ENCODE measurements around the gene GLI1. TPM values are rescaled to one million over a fixed set of nuclear protein-coding genes. Genes with fewer than 3 reads are reported as not detected.
"Not testable (repeated sequence)": the region's sequence is repeated elsewhere in the genome, so short reads cannot be mapped to it uniquely, and the experiment has no call there.

GLI1 gene
- total RNA-seq, 1 donor from 2014 or later, result 0.17 TPM

DNA sequence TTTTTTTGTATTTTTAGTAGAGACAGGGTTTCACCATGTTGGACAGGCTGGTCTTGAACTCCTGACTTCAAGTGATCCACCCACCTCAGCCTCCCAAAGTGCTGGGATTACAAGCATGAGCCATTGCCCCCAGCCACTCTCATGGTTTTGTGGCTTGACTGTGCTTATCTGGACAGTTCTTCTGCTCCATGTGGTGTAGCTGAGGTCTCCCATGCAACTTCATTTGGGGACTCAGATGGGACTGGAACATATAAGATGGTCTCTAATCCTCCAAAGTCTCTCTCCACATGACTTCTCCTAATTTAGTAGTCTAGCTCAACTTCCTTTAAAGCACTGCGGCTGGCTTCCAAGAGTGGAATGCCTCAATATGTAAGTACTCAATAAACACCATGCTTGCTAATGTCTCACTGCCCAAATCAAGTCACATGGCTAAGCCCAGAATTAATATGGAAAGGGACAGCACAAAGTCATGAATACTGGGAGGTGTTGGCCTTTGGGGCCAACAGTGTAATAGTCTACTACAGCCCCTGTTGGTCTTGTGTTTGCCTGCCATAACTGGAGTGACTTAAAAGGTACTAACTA is 17.6 kb upstream of the GLI1 start:
- DNase-seq, result no peak

DNA sequence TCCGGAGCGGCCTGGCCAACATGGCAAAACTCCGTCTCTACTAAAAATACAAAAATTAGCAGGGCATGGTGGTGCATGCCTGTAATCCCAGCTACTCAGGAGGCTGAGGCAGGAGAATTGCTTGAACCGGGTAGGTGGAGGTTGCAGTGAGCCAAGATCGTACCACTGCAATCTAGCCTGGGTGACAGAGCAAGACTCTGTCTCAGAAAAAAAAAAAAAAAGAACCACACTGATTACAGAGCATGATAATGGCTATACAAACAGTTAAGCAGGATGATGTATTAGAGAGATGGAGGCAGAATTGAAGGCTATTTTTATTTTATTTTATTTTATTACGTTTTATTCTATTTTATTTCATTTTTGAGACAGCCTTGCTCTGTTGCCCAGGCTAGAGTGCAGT is 15.2 kb upstream of the GLI1 start:
- not testable (repeated sequence) for DNase-seq

DNA sequence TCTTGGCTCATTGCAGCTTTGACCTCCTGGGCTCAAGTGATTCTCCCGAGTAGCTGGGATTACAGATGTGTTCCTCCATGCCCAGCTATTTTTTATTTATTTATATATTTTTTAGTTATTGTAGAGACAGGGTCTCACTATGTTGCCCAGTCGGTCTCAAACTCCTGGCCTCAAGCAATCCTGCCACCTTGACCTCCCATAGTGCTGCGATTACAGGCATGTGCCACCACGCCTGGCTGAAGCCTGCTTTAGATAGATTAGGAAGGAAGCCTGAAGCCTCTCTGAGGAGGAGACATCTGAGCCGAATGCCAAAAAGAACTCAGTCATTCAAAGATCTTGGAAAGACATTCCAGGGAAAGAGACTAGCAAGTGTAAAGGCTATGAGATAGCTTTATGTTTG is 14.8 kb upstream of the GLI1 start:
- DNase-seq, result no peak

DNA sequence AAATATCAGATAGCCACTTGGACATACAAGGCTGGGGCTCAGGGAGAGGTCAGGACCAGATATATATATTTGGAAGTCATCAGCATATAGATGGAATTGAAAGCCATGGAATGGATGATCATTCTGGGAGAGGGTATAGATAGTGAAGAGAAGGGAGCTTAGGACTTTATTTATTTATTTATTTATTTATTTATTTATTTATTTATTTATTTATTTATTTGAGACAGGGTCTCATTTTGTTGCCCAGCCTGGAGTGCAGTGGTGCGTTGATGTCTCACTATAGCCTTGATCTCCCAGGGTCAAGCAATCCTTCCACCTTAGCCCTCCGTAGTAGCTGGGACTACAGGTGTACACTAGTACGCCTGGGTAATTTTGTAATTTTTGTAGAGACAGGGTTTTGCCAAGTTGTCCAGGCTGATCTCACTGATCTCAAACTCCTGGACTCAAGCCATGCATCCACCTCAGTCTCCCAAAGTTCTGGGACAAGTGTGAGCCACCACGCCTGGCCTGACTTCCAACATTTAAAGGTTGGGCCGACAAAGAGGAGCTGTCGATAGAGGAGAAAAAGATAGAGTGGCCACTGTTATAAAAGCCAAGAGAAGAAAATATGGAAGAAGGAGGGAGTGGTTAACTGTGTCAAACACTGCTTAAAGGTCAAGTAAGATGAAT is 13.2 kb upstream of the GLI1 start:
- DNase-seq, result no peak

DNA sequence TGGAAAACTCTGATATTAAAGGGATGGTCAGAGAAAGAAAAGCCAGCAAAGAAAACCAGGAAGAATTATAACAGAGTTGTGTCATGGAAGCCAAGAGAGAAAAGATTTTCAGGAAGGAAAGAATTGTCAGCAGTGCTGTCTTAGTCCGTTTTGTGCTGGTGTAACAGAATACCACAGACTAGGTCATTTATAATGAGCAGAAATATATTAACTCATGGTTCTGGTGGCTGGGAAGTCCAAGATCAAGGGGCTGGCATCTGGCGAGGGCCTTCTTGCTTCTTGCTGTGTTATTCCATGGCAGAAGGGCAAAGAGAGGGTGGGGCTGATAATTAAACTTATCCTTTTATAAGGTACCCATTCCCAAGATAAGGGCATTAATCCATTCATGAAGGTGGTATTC is 10.9 kb upstream of the GLI1 start:
- no peak for DNase-seq

DNA sequence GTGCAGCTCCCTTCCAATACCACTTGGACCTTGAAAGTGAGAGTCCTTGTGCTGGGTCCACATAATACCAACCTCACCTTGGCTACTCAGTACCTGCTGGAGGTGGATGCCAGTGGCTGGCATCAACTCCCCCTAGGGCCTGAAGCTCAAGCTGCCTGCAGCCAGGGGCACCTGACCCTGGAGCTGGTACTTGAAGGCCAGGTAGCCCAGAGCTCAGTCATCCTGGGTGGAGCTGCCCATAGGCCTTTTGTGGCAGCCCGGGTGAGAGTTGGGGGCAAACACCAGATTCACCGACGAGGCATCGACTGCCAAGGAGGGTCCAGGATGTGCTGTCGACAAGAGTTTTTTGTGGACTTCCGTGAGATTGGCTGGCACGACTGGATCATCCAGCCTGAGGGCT is 10.2 kb upstream of the GLI1 start:
- DNase-seq, result no peak

DNA sequence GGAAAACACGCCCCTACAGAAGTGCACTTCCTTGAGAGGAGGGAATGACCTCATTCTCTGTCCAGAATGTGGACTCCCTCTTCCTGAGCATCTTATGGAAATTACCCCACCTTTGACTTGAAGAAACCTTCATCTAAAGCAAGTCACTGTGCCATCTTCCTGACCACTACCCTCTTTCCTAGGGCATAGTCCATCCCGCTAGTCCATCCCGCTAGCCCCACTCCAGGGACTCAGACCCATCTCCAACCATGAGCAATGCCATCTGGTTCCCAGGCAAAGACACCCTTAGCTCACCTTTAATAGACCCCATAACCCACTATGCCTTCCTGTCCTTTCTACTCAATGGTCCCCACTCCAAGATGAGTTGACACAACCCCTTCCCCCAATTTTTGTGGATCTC is 9.5 kb upstream of the GLI1 start:
- DNase-seq, result no peak

DNA sequence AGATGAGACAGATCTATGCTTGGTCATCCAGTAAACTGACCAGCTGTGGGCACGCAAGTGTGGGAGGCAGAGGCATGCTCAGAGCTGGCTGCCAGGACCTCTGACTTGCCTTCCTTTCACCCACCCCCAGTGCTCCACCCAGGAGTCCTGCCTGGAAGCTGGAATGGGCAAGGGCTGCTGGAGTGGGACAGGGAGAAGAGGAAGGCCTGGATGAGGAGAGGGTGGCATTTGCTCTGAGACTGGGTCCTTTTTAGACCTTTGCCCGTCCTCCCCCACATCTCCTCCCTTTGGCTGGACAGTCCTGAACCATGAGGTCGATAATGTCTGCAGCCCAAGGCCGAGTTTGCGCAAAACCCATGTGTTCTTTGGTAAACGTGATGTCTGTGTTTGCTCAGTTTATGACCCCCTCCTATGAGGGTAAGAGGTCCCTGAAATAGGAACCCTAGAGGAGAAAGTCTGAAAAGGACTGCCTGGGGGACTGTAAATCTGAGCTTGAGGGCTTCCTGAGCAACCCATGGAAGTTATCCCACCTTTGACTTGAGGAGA is 8.3 kb upstream of the GLI1 start:
- DNase-seq, result no peak

DNA sequence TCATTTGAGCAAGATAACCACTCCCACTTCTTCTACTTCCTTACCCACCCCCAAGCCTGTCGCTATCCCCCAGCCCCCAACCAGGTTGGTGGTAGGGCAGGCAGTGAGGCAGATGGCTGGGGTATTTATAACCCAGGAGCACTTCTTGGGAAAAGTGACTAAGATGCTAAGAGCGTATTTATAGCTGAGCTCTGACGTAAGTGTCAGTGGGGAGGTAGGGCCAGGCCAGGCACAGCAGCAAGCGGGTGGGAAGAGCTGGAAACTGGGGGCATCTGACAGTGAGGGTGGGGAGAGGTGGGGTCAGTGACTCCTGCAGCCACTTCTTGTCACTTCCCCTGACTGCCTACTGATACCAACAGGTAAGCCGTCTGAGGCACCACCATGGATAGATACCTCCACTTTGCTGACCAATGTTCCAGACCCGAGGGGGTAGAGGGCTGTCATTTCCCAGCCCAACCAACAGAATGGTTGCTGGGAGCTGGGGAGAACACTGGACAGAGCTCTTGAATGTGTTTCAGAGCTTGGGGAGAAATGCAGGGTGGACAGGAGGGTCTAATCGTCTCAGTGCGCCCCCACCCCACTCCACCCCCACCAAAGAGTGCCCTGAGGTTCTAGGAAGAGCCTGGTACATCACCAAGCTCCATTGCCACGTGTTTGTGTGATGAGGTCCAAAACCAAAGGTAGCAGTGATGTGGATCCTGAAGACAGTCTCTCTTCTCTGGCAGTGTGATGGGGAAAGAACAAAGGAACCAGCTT is 7.2 kb upstream of the GLI1 start:
- peak; percentile 61 for DNase-seq

DNA sequence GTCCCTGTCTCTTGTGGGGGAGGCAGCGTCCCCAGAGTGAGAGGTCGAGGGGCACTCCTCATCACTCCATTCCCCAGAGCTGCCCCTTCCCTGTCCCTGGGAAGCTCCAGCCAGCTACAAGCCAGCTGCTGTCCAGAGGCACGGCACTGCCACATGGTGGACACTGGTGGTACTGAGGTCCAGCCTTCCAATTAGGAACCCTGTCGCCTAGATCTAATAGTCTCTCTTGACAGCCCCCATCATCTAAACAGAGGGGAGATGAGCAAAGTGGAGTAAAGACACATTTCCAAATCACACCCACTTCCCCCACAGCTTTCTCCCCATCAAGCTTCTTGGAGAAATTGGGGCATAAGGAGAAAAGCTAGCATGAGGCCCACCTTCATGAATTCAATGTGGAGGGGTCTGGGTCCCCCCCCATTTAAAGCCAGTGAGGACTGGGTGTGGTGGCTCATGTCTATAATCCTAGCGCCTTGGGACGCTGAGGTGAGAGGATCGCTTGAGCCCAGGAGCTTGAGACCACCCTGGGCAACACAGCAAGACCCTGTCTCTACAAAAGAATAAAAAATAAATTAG is 6.6 kb upstream of the GLI1 start:
- peak; percentile 88 for DNase-seq

DNA sequence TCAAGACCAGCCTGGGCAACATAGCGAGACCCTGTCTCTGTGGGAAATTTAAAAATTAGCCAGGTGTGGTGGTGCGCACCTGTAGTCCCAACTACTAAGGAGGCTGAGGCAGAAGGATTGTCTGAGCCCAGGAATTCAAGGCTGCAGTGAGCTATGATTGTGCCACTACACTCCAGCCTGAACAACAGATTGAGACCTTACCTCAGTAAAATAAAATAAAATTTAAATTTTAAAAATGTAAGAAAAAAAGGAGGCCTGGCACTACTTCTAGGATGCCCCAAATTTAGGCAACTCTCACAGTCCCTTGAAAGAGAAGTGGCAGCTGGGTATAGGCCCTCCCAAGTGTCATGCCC is 5.4 kb upstream of the GLI1 start:
- no peak for DNase-seq

DNA sequence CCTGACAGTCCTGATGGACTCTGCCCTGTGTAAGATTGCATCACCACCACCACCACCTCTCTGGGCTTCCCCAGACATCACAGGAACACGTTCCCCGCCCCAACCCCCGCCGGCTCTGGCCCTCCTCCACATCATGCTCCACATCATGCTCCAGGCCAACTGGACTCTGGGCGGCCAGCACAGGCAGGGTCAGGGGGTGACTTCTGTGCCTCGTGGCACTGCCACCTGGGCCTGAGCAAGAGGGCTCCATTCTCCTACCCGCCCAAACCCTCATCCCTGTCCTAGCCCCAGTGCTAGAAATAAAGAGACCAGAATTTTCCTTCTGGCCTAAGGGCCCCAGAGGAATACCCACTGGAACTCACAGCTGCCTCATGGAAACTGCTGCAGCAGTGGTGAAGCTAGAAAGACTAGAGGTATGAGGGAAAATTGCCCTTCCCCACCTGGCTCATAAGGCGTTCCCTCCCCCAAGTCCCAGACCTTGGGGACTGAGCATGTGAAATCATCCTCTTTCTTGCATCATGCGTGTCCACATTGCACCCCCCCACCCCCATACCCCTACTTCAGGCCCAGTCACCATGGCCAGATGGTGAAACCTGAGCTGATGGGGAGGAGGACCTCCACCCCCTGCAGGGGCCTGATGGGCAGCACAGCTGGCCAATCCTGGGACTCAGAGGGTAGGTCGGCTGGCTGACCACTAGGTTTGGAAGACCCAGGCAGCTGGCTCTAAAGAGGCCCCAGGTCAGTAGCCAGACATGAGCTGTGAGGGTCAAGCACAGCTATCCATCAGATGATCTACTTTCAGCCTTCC is 4.8 kb upstream of the GLI1 start, which contains the start of gene INHBE:
INHBE (plus strand) TSS at position 742 of the 808 bp plus-strand sequence. CDS start 230 bp downstream, outside the sequence.
- DNase-seq, result no peak

DNA sequence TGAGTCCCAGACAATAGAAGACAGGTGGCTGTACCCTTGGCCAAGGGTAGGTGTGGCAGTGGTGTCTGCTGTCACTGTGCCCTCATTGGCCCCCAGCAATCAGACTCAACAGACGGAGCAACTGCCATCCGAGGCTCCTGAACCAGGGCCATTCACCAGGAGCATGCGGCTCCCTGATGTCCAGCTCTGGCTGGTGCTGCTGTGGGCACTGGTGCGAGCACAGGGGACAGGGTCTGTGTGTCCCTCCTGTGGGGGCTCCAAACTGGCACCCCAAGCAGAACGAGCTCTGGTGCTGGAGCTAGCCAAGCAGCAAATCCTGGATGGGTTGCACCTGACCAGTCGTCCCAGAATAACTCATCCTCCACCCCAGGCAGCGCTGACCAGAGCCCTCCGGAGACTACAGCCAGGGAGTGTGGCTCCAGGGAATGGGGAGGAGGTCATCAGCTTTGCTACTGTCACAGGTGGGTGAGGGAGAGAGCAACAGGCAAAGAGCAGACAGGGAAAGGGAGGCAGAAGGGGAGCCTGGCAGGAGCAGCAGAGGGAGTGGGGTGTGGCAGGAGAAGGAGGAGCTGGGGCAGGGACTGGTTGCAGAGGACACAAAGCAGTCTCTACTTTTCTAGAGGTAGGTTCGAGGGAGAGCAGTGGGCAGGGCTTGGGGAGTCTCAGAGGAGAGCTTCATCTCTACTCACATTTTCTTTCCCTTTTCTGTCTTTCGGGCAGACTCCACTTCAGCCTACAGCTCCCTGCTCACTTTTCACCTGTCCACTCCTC is 4.0 kb upstream of the GLI1 start:
- DNase-seq, result no peak

DNA sequence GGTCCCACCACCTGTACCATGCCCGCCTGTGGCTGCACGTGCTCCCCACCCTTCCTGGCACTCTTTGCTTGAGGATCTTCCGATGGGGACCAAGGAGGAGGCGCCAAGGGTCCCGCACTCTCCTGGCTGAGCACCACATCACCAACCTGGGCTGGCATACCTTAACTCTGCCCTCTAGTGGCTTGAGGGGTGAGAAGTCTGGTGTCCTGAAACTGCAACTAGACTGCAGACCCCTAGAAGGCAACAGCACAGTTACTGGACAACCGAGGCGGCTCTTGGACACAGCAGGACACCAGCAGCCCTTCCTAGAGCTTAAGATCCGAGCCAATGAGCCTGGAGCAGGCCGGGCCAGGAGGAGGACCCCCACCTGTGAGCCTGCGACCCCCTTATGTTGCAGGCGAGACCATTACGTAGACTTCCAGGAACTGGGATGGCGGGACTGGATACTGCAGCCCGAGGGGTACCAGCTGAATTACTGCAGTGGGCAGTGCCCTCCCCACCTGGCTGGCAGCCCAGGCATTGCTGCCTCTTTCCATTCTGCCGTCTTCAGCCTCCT is 3.4 kb upstream of the GLI1 start:
- peak; percentile 72 for DNase-seq

DNA sequence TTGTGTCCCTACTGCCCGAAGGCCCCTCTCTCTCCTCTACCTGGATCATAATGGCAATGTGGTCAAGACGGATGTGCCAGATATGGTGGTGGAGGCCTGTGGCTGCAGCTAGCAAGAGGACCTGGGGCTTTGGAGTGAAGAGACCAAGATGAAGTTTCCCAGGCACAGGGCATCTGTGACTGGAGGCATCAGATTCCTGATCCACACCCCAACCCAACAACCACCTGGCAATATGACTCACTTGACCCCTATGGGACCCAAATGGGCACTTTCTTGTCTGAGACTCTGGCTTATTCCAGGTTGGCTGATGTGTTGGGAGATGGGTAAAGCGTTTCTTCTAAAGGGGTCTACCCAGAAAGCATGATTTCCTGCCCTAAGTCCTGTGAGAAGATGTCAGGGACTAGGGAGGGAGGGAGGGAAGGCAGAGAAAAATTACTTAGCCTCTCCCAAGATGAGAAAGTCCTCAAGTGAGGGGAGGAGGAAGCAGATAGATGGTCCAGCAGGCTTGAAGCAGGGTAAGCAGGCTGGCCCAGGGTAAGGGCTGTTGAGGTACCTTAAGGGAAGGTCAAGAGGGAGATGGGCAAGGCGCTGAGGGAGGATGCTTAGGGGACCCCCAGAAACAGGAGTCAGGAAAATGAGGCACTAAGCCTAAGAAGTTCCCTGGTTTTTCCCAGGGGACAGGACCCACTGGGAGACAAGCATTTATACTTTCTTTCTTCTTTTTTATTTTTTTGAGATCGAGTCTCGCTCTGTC is 2.7 kb upstream of the GLI1 start:
- no peak for DNase-seq

DNA sequence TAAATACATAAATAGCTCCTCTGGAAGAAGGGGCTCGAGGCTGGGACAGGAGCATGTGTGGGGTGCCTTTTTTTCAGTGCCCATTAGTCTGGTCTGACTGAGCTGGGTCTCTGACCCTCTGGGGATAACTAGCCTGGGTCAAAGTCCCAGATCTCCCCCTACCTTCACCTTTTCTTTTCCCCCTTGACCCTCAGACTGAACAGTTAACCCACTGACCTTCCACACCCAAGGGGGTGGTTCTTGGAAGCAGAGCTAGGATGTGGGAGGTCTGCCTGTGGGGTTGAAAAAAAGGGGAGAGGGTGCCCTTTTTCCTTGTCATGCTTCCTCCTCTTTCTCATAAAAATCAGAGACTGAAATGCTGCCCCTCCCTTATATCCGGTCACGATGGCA is 925 bp upstream of the GLI1 start:
- DNase-seq, result no peak

DNA sequence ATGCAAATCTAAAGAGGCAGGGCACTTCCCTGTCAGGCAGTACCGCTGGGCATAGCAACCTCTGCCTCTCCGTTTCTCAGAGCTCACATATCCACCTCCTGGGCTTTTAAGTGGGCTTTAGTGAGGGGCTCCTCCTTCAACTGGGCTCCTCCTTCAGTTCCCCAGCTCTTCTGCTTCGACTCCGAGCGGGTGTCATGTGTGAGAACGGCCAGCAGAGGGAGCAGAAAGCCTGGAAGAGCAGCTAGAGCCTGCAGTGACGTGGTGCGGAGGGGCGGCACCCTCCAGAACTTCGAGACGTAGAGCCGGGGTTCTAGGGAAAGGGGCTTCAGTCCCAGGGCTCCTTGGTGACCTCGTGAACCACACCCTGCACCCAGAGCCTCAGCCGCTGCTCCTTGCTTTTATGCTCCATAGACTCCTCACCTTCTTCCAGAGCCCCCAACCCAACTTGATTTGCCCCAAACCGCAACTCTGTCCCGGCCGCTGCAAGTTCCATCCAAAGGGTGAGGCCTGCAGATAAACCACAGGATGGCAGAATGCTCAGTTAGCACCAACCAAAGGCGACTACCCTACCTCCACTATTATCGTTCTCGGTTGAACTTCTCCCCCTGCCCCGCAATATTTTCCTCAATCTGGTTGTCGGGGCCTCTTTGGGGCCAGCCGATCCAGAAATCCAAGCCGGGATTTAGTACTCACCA is 383 bp upstream of the GLI1 start:
- peak; percentile 98 for DNase-seq

DNA sequence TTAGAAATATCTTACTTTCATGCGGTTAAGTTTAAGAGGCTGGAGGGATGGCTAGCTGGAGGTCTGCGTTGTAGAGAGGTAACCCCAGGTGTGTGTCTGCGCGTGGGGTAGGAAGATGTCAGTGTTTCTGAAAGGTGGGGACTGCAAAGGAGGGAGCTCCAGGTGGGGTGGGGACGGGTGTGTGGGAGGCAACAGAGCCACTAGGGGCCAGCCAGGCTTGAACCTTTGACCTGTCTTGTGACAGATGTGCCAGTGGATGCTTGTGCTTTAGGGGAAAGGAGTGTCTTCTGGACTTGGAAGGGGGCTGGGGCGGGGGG is 841 bp downstream of the GLI1 start:
- DNase-seq, result no peak

DNA sequence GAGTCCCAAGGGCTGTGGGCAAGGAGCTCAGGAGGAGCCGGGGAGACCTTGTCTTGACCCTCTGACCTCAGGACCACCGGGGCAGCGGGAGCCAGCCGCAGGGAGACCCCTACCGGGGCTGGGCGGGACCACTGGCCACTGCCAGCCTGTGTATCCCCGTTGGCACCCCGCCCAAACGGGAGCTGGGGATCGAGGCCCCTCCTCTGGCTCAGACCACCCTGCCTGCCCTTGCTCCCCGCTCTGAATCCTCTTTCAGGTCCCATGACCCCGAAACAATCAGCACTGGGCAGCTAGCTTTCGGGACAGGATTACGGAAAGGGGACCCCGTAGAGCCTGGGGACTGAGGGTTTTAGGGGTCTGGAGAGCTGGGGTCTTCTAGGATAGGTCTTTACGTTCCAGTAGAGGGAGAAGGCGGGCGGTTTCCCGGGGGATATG is 1.3 kb downstream of the GLI1 start:
- DNase-seq, result no peak

DNA sequence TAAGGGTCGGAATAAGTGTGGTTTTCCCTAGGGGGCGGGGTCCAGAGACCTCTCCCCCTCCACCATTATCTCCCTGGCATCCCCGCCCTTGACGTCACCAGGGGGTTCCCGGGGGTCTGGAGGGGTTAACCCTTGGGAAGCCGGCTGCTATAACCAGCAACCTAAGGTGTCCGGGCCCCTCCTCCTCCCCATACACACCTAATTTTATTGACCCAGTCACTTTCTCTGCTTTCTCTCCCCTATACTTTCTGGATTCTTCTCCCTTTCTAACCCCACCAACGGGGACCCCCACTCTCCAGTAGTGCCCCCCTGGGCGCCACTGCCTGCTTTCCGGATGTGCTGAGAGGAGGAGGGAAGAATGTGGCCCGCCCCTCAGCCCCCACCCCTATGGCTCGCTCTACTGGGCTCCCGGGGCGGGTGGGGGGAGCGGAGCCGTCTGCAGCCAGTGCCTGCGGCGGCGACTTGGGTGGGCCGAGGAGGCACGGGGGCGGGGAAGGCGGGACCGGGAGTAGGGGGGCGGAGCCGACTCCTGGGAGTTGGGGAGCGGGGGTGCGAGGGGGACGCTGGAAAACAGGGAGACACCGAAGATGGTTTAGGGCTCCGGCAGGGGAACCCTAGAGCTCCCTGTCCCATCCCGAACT is 1.8 kb downstream of the GLI1 start:
- peak; percentile 44 for DNase-seq

All from dermis blood vessel endothelial cell (primary cell).